Adrenal gland (tissue), 5 donors: ENCODE data around the gene ERGIC3.

Experiments
- CTCF ChIP-seq, 6 experiments: fragments of 450-650 bp in 4 of 6; fragments of 200-600 bp in 2 of 6; sonication (generic) in 1 of 6; IDR thresholded peaks; 1 replicate in 5 of 6; 2 replicates in 1 of 6; pipeline versions ENCODE4 v1.5.1 to v1.8.0; 2016 to 2021; ENCODE audit warnings: antibody characterized with exemption in 6 of 6, mild to moderate bottlenecking in 2 of 6, moderate library complexity in 1 of 6
- POLR2A ChIP-seq, 2 donors: fragments of 450-650 bp; IDR thresholded peaks; one replicate each; pipeline ENCODE4 v1.6.1; 2017; ENCODE audit warnings: antibody characterized with exemption in 2 of 2, mild to moderate bottlenecking in 2 of 2, moderate library complexity in 1 of 2
- donor health status: DM: no; HTN: no; CAD: no.

GRCh38 chr20:35508493-35509218, 33.2 kb upstream of the ERGIC3 start:
- no peak for TF ChIP-seq CTCF (IDR thresholded peaks at IDR 0.05)
- TF ChIP-seq POLR2A (IDR thresholded peaks at IDR 0.05): no peak
